PC-9 (cell line): Measurements from ENCODE around the gene CCL19.

ENCODE experiments used
- EZH2 ChIP-seq: fragments of 200-600 bp; sonication (generic); IDR thresholded peaks from 2 replicates; pipeline ENCODE4 v1.8.0; 2017; ENCODE audit warnings: antibody characterized with exemption, low read depth
- TF ChIP-seq, protein P1 (sequence below): fragments of 200-600 bp; sonication (generic); conservative IDR thresholded peaks from 2 replicates; pipeline ENCODE4 v1.6.1; 2017; ENCODE audit warnings: mixed run types, antibody characterized with exemption, mild to moderate bottlenecking, moderate library complexity

- TF ChIP-seq, protein P1, sequence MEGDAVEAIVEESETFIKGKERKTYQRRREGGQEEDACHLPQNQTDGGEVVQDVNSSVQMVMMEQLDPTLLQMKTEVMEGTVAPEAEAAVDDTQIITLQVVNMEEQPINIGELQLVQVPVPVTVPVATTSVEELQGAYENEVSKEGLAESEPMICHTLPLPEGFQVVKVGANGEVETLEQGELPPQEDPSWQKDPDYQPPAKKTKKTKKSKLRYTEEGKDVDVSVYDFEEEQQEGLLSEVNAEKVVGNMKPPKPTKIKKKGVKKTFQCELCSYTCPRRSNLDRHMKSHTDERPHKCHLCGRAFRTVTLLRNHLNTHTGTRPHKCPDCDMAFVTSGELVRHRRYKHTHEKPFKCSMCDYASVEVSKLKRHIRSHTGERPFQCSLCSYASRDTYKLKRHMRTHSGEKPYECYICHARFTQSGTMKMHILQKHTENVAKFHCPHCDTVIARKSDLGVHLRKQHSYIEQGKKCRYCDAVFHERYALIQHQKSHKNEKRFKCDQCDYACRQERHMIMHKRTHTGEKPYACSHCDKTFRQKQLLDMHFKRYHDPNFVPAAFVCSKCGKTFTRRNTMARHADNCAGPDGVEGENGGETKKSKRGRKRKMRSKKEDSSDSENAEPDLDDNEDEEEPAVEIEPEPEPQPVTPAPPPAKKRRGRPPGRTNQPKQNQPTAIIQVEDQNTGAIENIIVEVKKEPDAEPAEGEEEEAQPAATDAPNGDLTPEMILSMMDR: no peak
- no peak for TF ChIP-seq EZH2
Observed at GRCh38 chr9:34716711-34717110, 25.6 kb upstream of the CCL19 start.
